Immature natural killer cell (primary cell): Measurements from ENCODE around the gene ASGR1. TPM values are rescaled to one million over a fixed set of nuclear protein-coding genes. Genes with fewer than 3 reads are reported as not detected.
"Not testable (repeated sequence)": the region's sequence is repeated elsewhere in the genome, so short reads cannot be mapped to it uniquely, and the experiment has no call there.

ENCODE experiments used
- DNase-seq, 3 donors: peaks; one replicate each; pipeline ENCODE4 v3.0.0; 2022; ENCODE audit warnings: mixed read lengths in 1 of 3
- H3K27ac Mint-ChIP-seq, 6 donors: one replicate each; pipeline ENCODE4 v1.8.0; 2020; ENCODE audit warnings: mixed read lengths in 6 of 6, mild to moderate bottlenecking in 5 of 6, inconsistent platforms in 4 of 6, moderate library complexity in 3 of 6
- H3K27me3 Mint-ChIP-seq, 3 donors: one replicate each; pipeline ENCODE4 v1.8.0; 2020 to 2021; ENCODE audit warnings: low read depth in 3 of 3, mild to moderate bottlenecking in 3 of 3, mixed read lengths in 3 of 3, moderate library complexity in 3 of 3, inconsistent platforms in 1 of 3
- H3K36me3 Mint-ChIP-seq, 3 donors: one replicate each; pipeline ENCODE4 v1.8.0; 2020; ENCODE audit warnings: mixed read lengths in 3 of 3, inconsistent platforms in 2 of 3, mild to moderate bottlenecking in 2 of 3
- H3K4me1 Mint-ChIP-seq, 2 donors: one replicate each; pipeline ENCODE4 v1.8.0; 2020; ENCODE audit warnings: inconsistent platforms in 2 of 2, mild to moderate bottlenecking in 2 of 2, mixed read lengths in 2 of 2, moderate library complexity in 1 of 2
- H3K4me3 Mint-ChIP-seq, 5 donors: one replicate each; pipeline ENCODE4 v1.8.0; 2020; ENCODE audit warnings: mild to moderate bottlenecking in 5 of 5, mixed read lengths in 5 of 5, inconsistent platforms in 3 of 5, moderate library complexity in 3 of 5
- H3K9me3 Mint-ChIP-seq, 6 donors: one replicate each; pipeline ENCODE4 v1.8.0; 2020; ENCODE audit warnings: mild to moderate bottlenecking in 6 of 6, mixed read lengths in 6 of 6, inconsistent platforms in 4 of 6, moderate library complexity in 3 of 6
- polyA plus RNA-seq, 3 donors: library from polyadenylated mRNA; unstranded; fragments of 300-500 nt; fragmentation: Illumina TruSeq; gene quantifications; one replicate each; pipeline ENCODE4 v1.2.3, GENCODE V29; 2021

The ASGR1 gene
- polyA plus RNA-seq, 3 donors from 2014 or later = 0.55 to 0.84 (median 0.81) TPM

DNA sequence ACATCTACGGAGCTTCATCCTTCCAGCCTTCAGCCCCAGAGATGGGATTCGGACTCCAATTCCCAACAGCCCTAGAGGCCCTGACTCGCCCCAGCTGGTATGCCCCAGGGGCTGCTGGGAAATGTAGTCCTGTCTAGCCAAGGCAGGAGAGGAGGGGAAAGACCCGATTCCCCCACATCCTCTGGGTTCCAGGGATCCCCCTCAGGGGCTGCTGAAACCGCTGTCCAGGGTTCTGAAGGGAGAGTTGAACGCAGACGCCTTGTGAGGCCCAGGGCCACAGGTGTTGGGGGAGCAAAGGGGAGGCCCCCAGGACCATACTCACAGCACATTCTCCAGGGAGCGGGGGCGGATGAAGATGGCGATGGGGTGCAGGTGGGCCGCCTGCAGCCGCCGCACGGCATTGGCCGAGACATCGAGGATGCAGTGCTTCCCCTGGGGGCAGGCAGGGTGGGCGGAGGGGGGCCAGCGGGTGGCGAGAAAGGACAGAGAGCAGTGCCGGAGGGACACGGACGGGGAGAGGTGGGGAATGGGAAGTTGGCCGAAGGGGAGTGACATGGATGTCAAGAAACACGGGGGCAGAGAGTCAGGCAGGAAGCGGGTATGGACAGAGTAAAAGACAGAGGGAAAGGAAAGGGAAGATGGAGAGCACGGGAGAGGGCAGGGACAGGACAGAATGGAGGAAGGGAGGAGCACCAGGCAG is 12.6 kb upstream of the ASGR1 start:
- H3K4me1 Mint-ChIP-seq = no peaks in the 10 kb centered on the region
- peaks cover 0 to 6% (median 0%) of the 10 kb centered on the region in 3 donors for H3K27me3 Mint-ChIP-seq
- DNase-seq = no peak
- H3K27ac Mint-ChIP-seq = peak overlapping the region in 1 of 6 donors; percentile 8
- H3K4me3 Mint-ChIP-seq = no peak overlapping the region
- no peaks in the 10 kb centered on the region for H3K9me3 Mint-ChIP-seq
- no peaks in the 10 kb centered on the region for H3K36me3 Mint-ChIP-seq

DNA sequence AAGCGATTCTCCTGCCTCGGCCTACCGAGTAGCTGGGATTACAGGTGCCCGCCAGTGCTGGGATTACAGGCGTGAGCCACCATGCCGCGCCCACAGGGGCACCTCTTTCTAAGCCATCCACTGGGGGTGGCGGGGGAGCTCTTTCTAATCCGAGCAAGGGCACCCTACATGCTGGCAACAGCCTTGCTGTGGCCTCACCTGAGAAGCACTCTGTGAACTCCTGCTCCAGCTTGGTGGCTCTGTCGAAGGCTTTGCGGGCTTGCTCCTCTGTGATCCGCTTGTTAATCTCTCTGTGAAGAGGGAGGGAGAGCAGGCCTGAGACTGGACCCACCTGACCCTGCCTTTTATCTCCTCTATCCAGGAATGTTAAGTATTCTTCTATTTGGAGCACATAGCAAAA is 11.9 kb upstream of the ASGR1 start:
- no peak overlapping the region for H3K27ac Mint-ChIP-seq
- H3K36me3 Mint-ChIP-seq = no peaks in the 10 kb centered on the region
- H3K9me3 Mint-ChIP-seq = no peaks in the 10 kb centered on the region
- no peaks in the 10 kb centered on the region for H3K4me1 Mint-ChIP-seq
- H3K4me3 Mint-ChIP-seq = no peak overlapping the region
- peaks cover 0 to 4% (median 2%) of the 10 kb centered on the region in 3 donors for H3K27me3 Mint-ChIP-seq
- DNase-seq = no peak

DNA sequence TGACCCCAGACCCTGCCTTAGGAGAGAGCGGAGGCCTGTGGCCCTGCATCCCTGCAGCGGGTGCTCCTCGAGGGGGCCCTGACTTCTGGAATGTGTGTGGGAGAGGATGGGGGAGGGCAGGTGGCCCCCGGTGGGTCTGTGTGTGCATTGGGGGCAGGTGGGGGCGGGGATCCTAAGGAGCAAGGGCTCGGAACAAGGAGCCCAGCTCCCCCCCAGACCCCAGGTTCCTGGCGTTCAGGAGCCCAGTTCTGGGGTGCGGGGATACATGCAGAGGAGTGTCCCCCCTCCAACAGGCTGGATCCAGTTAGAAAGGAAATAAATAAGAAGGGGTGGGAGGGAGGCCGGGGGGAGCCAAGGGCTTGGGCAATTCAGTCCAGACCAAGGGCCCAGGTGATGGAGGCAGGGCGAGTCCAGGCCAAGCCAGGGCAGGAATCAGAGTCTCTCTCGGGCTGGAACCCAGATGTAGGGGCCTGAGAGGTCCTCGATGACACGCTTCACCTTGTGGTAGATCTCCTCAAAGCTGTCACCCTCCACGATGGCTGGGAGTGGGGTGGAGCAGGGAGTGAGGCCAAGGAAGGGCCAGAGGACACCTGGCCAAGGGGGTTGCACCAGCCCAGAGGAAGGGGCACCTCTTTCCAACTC is 11.2 kb upstream of the ASGR1 start:
- Mint-ChIP-seq H3K9me3 (no peaks in the 10 kb centered on the region), H3K27me3 (peaks cover 0 to 4% (median 2%) of the 10 kb centered on the region in 3 donors), H3K4me1 (no peaks in the 10 kb centered on the region), H3K27ac (no peak overlapping the region), H3K36me3 (no peaks in the 10 kb centered on the region), H3K4me3 (no peak overlapping the region)
- DNase-seq = no peak

DNA sequence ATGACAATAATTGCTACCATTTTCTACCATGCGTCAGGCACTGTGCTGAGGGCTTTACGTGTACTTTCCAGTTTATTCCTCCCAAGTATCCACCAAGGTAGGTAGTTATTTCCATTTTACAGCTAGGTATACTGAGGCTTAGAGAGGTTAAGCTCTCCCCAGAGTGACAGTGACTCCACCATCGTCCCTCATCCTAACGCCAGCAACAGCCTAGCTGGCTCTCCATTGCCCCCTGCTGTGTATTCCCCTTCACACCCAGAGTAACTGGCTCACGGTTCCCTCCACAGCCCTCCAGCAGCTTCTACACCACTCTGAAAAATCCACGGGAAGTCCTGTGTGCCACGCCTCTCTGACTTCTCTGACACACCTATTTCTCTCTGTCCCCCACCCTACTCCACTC is 7.1 kb upstream of the ASGR1 start:
- Mint-ChIP-seq H3K27ac (no peak overlapping the region), H3K27me3 (peaks cover 0 to 2% (median 2%) of the 10 kb centered on the region in 3 donors), H3K36me3 (no peaks in the 10 kb centered on the region), H3K4me3 (no peak overlapping the region), H3K9me3 (no peaks in the 10 kb centered on the region), H3K4me1 (no peaks in the 10 kb centered on the region)
- no peak for DNase-seq

DNA sequence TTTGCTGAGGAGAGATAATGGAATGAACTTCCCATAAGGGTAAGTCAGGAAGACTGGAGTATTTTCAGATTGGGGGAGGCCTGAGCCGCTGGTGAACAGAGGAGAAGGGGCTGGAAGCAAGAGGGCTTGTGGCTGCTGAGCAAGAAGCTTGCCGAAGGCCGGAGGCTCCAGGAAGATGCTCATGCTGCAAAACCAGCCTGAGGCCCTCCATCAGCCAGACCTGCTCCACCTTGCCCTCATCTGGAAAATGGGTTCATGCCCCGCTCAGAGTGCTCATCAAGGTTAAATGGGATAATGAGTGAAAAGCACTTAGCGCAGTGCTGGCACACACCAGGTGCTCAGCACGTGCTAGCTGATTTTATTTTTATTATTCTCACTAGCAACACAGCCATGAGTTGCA is 5.5 kb upstream of the ASGR1 start:
- no peak for DNase-seq
- H3K9me3 Mint-ChIP-seq = no peaks in the 10 kb centered on the region
- no peak overlapping the region for H3K4me3 Mint-ChIP-seq
- H3K27ac Mint-ChIP-seq = no peak overlapping the region
- H3K27me3 Mint-ChIP-seq = peaks cover 0 to 2% (median 2%) of the 10 kb centered on the region in 3 donors
- H3K36me3 Mint-ChIP-seq = no peaks in the 10 kb centered on the region
- H3K4me1 Mint-ChIP-seq = no peaks in the 10 kb centered on the region

DNA sequence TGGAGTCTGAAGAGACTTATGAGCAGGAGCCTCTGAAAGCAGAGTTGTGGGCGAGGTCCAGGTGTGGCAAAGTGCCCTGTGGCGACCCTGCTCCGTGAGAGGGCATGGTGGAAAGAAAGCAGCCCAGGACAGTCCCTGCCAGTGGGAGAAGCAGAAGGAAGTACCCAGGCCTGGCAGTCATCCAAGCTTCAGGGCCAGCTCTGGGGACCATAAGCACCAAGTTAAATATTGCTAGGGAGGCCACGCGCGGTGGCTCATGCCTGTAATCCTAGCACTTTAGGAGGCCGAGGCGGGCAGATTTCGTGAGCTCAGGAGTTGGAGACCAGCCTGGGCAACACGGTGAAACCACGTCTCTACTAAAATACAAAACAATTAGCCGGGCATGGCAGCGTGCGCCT is 4.9 kb upstream of the ASGR1 start:
- no peaks in the 10 kb centered on the region for H3K9me3 Mint-ChIP-seq
- no peak for DNase-seq
- H3K4me1 Mint-ChIP-seq = no peaks in the 10 kb centered on the region
- H3K36me3 Mint-ChIP-seq = no peaks in the 10 kb centered on the region
- no peak overlapping the region for H3K27ac Mint-ChIP-seq
- peaks cover 1 to 3% (median 2%) of the 10 kb centered on the region in 3 donors for H3K27me3 Mint-ChIP-seq
- H3K4me3 Mint-ChIP-seq = no peak overlapping the region

DNA sequence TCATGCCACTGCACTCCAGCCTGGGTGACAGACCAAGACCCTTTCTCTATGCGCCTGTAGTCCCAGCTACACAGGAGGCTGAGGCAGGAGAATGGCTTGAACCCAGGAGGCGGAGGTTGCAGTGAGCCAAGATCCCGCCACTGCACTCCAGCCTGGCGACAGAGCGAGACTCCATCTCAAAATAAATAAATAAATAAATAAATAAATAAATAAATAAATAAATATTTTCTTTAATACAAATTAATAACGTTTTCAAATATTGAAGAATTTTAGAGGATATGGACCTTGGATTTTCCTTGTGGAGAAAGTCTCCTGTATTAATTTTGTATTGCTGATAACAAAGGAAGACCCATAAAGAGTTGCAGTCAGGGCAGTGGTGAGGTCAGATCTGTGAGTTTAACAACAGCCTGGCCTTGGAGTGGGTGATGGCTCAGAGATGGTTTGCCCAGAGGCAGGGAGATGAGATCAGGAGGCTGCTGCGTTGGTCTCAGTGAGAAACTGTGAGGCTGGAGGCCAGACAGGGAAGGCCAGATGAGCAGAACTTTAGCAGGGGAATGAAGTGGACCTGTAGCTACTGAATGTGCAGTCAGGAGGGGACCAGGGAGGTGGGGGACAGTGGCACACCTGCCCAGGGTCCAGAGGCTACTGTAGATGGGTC is 4.4 kb upstream of the ASGR1 start:
- no peaks in the 10 kb centered on the region for H3K4me1 Mint-ChIP-seq
- no peaks in the 10 kb centered on the region for H3K36me3 Mint-ChIP-seq
- no peaks in the 10 kb centered on the region for H3K9me3 Mint-ChIP-seq
- H3K27ac Mint-ChIP-seq = peak overlapping the region in 1 of 6 donors; percentile 61
- no peak overlapping the region for H3K4me3 Mint-ChIP-seq
- H3K27me3 Mint-ChIP-seq = peaks cover 2 to 3% (median 3%) of the 10 kb centered on the region in 3 donors
- no peak for DNase-seq

DNA sequence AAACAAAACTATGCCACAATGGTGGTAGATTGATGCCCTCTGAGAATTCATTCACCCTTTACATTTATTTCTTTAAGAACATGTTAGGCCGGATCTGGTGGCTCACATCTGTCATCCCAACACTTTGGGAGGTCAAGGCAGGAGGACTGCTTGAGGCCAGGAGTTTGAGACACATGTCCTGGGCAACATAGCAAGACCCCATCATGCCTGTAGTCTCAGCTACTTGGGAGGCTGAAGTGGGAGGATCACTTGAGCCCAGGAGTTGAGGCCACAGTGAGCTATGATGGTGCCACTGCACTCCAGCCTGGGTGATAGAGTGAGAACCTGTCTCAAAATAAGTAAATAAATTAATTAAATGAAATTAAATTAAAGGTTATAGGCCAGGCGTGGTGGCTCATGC is 2.9 kb upstream of the ASGR1 start:
- Mint-ChIP-seq H3K4me1 (peaks cover 9 to 11% of the 10 kb centered on the region in 2 donors), H3K27ac (peak overlapping the region in 1 of 6 donors; percentile 40), H3K27me3 (peaks cover 9 to 10% (median 9%) of the 10 kb centered on the region in 3 donors)
- DNase-seq, H3K4me3 Mint-ChIP-seq, H3K36me3 Mint-ChIP-seq, H3K9me3 Mint-ChIP-seq: not testable (repeated sequence)

DNA sequence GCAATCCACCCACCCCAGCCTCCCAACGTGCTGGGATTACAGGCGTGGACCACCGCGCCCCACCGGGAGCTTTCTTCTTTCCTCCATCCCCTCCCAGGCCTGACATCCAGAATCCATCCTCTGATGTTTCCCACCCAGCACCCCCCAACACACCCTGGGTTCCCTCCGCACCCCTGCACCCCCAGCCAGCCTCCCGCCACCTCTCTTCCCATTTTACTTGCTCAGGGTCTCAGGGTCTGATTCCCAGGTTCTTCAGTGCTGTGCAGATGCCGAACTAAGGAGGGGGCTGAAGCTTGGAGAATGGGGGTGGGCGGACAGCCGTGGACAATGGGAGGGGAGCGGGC is 225 bp downstream of the ASGR1 start:
- Mint-ChIP-seq H3K27ac (no peak overlapping the region), H3K27me3 (peaks cover 9% of the 10 kb centered on the region in 3 donors), H3K4me3 (no peak overlapping the region), H3K36me3 (no peaks in the 10 kb centered on the region), H3K9me3 (no peaks in the 10 kb centered on the region), H3K4me1 (peaks cover 9 to 11% of the 10 kb centered on the region in 2 donors)
- no peak for DNase-seq

DNA sequence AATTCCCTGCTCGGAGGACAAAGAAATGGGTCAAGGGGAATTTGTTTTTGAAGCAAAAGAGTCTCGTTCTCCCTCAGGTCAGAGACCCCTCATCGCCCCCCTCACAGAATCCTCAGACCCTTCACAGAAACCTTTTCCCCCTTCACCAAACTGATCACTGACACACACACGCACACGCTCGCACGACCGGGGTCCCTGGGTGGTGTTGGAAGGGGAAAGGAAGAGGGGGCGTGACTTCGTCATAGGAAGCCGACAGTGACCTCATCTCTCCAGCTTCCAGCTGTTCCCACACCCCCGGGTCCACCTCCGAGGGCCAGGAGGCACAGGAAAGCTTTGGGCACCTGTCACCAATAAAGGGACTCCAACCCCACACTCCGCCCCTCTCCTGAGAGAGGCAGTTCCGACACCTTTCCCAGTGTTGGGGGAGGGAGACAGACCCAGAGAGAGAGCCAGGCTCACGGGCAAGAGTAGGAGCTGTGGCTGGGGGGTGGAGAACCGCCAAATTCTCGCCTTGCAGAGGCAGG is 1.2 kb downstream of the ASGR1 start:
- no peak for DNase-seq
- Mint-ChIP-seq H3K27ac (no peak overlapping the region), H3K4me3 (peak overlapping the region; percentile 8 to 61 (median 25)), H3K9me3 (no peaks in the 10 kb centered on the region), H3K4me1 (peaks cover 10 to 11% of the 10 kb centered on the region in 2 donors), H3K27me3 (peaks cover 9% of the 10 kb centered on the region in 3 donors), H3K36me3 (no peaks in the 10 kb centered on the region)

DNA sequence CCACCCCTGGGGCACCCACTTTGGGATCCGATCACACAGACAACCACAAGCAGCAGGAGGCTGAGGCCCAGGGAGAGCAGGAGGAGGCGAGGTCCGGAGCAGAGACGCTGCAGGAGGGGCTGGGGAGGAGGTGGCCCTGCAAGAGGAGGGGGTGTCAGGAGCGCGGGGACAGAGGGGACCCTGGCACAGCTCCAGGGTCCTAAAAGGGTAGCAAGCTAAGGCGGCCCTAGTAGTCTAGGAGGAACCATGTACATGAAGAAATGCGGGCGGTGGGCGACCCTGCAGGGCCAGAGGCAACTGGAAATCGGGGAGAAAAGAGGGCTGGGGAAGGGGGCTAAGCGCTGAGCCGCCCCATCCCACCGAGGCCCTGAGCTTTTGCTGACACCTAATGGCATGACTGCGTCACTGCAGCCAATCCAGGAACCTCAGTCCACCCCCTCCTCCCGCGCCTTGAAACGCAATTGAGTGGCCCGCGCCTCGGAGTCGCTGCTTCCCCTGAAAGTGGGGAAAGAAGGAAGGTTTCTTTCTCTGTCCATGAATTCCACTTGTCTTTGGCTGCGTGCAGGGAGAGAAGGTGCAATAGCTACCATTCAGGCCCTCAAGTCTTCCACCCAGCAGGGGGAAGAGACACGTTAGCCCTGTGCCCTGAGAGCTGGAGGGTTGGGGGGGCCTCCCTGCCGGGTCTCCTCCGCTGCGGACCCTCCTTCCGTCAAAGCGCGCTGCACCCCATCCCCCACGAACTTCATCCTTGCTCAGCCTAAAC is 1.8 kb downstream of the ASGR1 start:
- no peak overlapping the region for H3K27ac Mint-ChIP-seq
- no peaks in the 10 kb centered on the region for H3K9me3 Mint-ChIP-seq
- H3K36me3 Mint-ChIP-seq = no peaks in the 10 kb centered on the region
- H3K4me1 Mint-ChIP-seq = peaks cover 10 to 11% of the 10 kb centered on the region in 2 donors
- peaks cover 9% of the 10 kb centered on the region in 3 donors for H3K27me3 Mint-ChIP-seq
- DNase-seq = peak; percentile 56 to 57 (median 56)
- peak overlapping the region in 3 of 5 donors; percentile 21 to 61 (median 58) for H3K4me3 Mint-ChIP-seq

DNA sequence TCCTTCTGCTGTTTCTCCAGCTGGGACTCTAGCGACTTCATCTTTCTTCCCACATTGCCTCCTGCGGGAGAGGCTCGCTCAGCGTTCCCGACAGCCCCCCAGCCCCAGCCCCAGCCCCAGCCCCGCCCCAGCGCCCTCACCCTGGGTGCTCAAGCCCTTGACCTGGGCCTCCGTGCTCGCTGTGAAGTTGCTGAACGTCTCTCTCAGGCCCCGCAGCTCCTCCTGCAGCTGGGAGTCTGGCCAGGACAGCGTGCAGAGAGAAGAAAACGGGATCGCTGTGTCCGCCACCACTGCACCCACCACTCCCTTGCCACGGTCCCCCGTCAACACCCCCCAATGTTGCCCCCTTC is 2.4 kb downstream of the ASGR1 start:
- Mint-ChIP-seq H3K4me3 (no peak overlapping the region), H3K27ac (no peak overlapping the region), H3K9me3 (no peaks in the 10 kb centered on the region)

DNA sequence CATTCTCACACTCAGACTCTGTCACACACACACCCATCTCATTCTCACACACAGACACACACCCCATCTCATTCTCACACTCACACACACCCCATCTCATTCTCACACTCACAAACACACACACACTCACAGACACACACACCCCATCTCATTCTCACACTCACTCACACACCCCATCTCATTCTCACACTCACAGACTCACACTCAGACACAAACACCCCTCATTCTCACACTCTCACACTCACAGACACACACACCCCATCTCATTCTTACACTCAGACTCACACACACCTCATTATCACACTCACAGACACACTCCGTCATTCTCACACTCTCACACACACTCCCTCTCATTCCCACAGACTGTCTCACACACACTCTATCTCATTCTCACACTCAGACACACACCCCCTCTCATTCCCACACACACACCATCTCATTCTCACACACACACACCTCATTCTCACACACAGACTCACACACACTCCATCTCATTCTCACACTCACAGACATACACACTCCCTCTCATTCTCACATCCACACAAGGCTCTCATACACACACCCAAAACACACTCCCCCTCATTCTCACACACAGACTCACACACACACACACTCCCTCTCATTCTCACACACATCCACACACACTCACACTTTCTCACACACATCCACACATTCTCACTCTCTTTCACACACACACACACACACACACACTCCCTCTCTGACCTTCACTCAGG is 2.9 kb downstream of the ASGR1 start:
- Mint-ChIP-seq H3K27ac (no peak overlapping the region), H3K27me3 (peaks cover 9% of the 10 kb centered on the region in 3 donors), H3K4me3 (no peak overlapping the region), H3K36me3 (no peaks in the 10 kb centered on the region), H3K9me3 (peaks cover 0 to 1% (median 0%) of the 10 kb centered on the region in 6 donors), H3K4me1 (peaks cover 10 to 11% of the 10 kb centered on the region in 2 donors)
- no peak for DNase-seq

More for the DNA sequence above, 2.4 kb downstream of the ASGR1 start:
- no peaks in the 10 kb centered on the region for H3K36me3 Mint-ChIP-seq
- peaks cover 10 to 11% of the 10 kb centered on the region in 2 donors for H3K4me1 Mint-ChIP-seq
- no peak for DNase-seq
- peaks cover 9% of the 10 kb centered on the region in 3 donors for H3K27me3 Mint-ChIP-seq
